GM19395 (cell line): Measurements from ENCODE around the gene TMSB15B.
"Not testable (repeated sequence)": the region's sequence is repeated elsewhere in the genome, so short reads cannot be mapped to it uniquely, and the experiment has no call there.

ENCODE experiments used
- ATAC-seq: cut with Tn5 transposase; IDR thresholded peaks from one replicate; pipeline ENCODE4 v1.9.1; 2021; ENCODE audit warnings: mild to moderate bottlenecking, moderate library complexity; ENCODE audit not compliant: unreplicated experiment

TMSB15B gene

DNA sequence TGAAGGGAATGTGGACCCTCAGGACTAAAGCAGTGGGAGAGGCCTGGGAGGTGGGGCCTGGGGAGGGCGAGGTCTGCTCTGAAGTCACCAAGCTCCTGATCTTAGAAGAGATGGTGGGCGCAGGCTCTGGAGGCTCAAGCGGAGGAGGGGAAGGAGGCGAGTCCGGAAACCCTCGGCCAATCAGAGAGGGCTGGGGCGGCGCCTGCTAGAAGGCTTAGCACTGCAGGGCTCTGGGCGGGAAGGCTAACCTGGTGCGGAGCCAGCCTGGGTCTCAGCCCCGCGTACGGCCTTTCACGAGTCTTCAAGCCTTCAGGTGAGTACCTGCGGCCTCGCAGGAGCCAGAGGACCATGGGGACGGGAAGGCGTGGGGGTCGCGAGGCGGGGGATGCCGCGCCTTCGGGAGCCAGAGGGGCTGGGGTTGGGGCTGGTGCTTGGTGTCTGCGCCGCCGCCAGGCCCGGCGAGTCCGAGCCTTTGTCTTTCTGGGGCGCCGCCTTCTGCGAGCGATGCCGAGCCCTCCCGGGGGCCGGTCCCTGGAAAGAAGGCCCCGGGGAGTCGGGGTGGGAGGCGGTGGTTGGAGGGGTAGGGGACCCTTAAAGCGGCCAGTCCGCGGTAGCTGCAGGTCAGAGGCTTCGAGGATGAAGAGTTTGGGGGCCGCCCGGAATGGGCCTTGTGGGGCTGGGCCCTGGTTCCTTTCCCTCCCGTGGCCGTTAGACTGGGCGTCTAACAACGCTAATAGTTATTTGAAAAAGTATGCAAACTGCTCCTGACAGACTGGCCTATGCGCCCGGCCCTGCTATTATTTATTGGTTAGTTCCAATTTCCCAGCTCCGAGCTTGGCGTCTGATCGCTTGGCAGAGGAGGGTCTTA lies at the start of gene TMSB15B:
TSS of gene TMSB15B (plus strand) at position 217 of the 868 bp plus-strand sequence.
- peak; percentile 96 for ATAC-seq

DNA sequence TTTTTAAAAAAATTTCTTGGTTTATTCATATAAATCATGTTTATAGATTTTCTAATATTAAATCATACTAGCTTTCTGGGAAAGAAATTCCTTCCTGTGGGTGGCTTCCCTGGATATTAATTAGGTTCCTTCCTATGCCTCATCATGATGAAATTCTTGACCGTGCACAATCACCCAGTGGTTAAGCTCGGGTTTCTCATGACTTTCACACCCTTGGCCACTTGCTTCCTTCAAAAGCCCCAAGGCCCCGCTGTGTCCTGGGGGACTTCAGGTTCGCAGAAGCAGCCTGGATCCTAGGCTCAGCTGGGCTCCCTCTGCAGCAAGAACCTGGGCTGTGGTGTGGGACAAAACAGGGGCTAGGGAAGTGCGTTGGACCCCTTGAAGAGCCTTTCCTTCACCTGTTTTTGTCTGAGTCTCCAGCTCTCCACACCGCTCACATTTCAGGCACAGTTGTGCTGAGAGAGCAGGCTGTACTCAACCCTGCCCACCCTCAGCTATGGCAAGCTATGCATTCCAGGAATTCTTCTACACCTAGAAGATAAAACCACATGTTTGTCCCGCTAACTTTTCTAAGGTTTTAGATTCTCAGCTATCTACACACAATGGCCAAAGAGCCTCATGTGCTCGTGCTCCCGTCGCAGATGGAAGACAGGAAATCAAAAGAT lies 48.9 kb upstream of the TMSB15B start:
- ATAC-seq: no peak

DNA sequence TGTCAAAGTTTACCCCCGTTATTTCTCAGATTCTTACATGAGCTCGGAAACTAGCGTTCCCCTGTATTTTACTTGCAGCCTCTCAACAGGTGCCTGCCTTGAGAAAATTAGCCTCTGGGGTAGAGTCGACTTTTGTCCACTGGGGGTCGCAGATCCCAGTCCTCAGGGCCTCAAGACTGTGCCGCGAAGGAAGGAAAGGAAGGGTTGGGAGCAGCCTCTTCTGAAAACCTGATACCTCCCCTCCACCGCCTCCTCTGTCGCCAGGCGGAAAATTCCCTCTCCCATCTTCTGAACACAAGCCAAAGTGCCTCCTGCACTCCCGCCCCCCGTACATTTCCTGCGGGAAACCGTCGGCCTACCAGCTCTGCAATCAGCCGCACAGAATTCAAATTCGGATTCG lies 44.4 kb upstream of the TMSB15B start:
- ATAC-seq: peak; percentile 38

DNA sequence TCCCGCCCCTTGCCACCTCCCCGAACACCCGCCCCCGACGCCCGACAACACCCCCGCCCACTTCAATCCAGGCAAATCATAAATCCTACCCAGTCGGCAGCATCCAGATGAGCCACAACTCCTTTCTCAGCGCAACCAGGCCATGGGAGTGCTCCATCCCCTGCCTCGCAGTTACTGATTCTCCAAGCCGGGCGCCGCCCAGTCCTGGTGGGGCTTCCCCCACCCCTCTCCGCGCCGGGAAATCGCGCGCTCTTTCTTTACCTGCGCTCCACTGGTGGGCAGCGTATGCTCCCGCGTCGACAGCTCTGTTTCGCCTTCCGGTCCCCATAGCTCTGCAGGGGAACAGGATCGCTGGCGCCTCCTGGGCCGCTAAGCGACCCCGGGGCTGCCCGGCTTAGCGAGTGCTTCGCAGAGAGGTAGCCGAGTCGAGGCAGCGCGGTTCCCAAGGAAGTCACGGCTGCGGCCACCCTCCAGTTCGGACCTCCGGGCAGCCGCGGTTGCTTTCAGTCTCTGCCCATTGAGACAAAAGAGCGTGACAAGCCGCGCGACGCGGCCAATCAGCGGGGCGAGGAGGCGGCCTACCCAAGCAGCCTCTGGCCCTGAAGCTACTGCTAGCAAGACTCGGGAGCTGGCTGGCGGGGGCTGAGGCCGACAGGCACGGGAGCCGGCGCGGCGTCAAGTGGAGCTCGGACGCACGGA lies 43.7 kb upstream of the TMSB15B start:
- ATAC-seq: peak; percentile 72

DNA sequence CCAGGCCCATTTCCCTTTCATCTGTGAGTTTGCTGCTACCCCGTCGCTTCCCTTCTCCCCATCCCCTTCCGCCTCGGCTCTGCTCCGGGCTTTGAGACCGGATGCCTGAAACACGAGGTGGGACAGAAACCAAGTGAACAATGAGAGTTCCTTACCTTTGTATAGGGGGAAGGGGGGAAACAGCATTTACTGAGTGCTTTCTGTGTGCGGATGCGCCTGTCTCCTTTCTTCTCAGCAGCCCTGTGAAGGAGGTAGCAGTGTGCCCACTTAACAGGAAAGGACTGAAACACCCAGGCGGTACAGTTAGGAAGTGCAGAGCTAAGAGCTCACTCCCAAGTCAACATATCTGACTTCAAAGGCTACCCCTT lies 43.2 kb upstream of the TMSB15B start:
- ATAC-seq: peak; percentile 57

DNA sequence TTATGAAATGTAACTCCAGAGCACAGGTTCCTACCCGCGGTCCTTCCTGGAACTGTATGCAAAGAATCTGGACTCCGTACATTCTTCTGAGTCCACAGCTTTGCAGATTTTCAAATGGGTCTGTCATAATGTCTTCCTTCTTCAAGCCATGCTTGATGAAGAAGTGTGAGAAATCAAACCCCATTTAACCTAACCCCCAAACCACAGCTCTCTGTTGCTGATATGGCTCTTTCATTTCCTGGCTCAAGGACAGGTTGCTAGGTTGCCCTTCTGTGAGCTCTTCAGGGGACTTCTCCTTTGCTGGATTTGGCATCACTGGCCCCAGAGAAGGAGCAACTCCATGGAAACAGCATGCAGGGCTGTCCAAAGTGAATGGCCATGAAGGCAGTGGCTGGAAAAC lies 41.9 kb upstream of the TMSB15B start:
- peak; percentile 62 for ATAC-seq

DNA sequence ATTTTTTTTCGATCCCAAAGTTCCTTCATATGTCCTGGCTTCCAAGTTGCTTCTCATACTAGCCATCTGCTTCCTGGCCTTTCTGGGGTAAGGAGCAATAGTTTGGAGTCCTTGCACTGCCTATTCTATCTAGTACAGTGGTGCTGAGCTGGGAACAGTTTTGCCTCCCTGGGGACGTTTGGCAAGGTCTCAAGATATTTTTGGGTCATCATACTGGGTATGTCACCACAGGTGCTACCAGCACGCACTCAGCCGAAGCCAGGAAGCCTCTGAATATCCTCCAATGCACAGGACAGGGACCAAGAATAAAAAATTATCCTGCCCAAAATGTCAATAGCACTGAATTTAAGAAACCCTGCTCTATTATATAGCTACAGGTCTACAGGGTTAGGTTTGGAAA lies 35.4 kb upstream of the TMSB15B start:
- ATAC-seq: peak; percentile 57

DNA sequence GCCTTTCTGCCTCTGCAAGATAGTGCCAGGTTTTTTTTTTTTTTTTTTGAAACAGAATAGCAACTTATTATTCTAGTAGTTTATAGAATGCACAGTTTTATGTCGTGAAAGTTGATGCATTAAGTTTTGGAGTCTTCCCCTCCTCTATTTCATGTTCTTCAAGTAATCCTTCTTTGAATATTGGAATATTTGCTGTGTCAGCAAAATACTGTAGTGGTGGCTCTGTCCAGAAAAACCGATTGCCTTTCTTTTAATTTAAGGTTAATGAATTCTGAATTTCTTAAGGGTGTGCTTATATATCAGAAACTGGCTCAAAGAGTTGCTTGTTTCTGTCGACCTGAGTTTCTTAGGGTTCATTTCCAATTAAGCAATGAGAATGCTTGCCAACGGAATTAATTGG lies 34.8 kb upstream of the TMSB15B start:
- ATAC-seq: no peak

DNA sequence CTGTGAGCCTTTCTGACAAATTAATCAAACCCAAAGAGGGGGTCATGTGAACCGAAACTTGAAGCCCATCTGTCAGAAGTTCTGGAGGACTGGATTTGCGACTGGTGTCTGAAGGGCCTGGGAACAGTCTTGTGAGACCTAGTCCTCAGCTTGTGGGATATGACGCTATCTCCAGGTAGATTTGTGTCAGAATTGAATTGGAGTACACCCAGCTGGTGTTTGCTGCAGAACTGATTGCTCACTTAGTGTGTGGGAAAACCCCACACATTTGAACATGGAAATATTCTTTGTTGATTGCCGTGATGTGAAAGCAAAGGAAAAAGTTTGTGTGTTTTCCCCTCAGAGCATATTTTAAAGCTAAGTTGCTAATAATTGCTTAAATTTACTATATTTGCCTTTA lies 30.3 kb upstream of the TMSB15B start:
- peak; percentile 82 for ATAC-seq

DNA sequence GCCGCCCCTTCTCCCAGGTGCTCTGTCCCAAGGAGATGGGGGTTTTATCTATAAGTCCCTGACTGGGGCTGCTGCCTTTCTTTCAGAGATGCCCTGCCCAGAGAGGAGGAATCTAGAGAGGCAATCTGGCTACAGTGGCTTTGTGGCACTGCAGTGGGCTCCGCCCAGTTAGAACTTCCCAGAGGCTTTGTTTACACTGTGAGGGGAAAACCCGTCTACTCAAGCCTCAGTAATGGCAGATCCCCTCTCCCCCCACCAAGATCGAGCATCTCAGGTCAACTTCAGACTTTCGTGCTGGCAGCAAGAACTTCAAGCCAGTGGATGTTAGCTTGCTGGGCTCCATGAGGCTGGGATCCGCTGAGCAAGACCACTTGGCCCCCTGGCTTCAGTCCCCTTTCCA lies 22.2 kb upstream of the TMSB15B start:
- ATAC-seq: not testable (repeated sequence)

DNA sequence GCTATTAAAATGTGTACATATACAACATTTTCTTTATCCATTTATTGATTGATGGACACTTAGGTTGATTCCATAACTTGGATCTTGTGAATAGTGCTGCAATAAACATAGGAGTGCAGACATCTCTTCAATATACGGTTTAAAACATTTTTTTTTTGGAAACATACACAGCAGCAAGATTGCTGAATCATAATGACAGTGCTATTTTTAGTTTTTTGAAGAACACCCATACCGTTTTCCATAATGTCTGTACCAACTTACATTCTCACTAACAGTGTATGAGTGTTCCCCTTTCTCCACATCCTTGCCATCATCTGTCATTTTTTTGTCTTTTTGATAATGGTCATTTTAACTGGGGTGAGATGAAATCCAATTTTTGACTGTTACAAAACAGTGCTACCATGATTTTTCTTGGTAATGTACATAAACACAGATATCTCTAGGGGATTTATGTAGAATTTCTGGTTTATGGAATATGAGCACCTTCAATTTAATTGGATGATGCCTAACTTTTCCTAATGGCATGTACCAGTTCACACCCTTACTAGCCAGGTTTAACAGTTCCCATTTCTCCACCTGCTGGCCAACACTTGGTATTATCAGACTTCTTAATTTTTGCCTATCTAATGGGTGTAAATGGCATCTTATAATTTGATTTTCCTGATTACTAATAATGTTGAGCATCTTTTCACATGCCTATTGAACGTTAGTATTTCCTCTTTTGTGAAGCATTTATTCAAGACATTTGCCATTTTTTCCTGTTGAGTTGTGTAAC lies 21.0 kb upstream of the TMSB15B start:
- no peak for ATAC-seq

DNA sequence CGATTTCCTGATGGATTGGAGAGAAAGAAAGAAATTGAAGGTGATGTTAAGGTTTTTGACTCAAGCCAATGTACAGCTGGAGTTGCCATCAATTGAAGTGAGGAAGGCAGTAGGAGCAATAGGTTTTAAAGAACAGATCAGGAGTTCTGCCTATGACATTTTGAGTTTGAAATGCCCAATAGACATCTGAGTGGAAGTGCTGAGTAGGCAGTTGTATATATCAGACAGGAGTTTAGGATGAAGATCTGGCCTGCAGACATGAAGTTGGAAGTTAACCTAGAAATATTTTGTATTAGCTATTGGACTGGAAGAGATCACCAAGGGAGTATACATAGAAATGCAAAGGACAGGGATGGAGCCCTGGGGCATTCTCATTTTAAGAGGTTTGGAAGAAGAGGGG lies 12.9 kb upstream of the TMSB15B start:
- no peak for ATAC-seq

DNA sequence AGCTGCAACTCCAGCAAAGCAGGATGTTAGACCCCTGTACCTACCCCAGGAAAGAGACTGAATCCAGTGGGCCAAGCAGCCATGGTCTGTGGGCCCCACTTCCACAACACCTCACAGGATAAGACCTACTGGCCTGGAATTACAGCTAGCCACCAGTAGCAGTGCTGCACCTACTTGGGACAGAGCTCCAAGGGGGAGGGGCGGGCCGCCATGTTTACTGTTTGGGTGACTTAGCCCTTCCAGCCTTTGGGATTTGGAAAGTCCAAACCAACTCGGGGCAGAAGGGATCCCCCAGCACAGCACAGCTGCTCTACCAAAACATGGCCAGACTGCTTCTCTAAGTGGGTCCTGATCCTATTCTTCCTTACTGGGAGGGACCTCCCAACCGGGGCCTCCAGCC lies 9.1 kb upstream of the TMSB15B start:
- no peak for ATAC-seq

DNA sequence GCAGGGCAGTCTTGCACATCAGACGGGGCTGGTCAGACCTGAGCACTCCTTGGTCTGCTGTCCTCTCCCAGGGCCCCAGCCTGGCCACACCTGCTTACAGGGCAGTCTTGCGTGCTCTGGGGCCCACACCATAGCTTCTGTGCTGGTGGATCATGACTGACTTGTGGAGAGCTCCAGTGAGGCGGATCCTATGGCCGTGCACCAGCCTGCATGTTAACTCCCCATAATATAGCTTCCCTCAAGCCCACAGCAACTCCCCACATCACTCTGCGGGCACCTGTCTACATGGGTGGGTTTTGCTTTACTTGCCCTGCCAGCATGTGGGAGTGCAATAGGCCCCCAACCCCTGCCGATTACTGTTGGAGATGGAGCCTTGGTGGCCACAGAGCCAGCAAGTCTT lies 8.2 kb upstream of the TMSB15B start:
- ATAC-seq: no peak

DNA sequence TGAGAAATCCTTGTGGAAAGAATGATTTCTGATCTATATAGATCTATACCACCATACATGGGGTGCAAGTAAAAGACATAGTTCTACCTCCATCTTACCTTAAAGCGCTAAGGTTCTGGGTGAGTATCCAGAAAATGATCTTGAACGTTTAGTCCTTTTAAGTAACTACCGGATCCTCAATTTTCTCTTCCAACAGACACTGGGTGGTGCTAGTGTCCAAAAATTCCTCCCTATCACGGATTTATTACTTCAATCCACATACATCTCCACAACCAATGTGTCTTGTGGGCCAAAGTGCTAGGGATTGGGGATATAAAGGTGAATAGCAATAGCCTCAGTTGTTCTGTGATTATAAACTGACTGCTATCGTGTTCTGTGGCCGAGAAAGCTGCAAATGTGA lies 1.8 kb upstream of the TMSB15B start:
- ATAC-seq: not testable (repeated sequence)

DNA sequence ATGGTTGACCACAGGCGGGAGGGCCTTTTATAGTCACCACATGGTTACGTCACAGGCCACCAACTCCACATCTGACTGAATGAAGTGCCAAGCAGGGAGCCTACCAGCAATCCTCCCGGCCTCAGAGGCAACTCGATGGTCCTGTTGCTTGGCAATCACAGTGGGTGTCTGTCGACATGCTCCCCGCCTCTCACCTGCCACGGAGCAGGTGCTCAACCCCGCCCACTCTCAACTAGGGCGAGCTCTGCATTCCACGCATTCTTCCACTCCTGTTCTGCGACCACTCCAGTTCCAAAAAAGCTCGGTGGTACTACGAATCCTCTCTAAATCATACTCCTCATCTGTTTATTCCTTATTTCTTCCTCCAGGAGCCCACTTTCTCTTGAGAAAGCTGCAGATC lies 21.1 kb downstream of the TMSB15B start:
- not testable (repeated sequence) for ATAC-seq

DNA sequence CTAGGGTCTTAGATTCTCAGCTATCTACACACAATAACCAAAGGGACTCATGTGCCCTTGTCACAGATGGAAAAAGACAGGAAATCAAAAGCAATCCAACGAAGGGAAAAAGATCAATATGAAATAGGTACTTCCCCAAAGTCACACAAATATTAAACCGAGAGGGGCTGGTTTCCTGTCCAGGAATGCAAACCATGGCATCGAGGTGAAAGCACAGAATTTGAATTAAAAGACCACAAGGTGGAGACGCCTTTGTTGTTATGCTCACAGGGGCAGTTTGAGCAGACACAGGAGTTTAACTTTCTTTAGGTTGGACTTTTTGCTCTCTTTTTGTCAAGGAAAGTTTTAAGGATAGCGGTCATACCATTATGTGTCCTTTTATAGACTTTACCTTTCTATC lies 36.8 kb downstream of the TMSB15B start:
- ATAC-seq: peak; percentile 78

DNA sequence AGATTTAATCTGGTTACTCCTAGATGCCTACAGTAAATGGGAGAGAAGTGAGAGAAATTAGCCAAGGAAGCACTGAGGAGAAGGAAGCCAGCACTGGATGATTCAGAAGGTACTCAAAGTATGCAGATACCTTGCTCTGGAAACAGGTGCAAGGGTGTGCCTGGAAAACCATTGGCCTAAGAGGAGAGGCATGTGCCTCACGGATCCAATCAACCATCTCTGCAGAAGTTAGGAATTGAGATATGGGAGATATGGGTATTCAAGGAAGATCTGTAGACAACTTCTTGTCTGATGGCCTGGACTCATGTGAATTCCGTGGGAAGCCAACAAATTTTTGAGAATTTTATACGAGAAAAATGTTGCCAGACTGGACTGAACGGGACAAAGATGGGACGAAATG lies 46.4 kb downstream of the TMSB15B start:
- ATAC-seq: no peak

DNA sequence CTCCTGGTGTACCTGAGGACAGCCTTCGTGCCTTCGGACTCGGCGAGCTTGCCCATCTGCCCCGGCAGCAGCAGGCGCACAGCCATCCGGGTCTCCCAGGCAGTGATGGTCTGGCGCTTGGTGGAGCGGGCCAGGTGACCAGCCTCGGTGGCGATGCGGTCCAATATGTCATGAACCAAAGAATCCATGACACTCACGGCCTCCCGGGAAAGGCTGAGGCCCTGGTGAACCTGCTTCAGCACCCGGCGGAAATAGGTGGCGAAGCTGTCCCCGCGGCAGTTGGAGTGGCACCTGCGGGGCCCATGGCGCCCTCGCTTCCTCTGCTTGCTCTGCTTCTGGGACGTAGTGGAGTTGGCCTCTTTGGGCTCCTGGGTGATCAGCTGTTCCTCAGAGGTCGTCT lies 50.7 kb downstream of the TMSB15B start:
- no peak for ATAC-seq

DNA sequence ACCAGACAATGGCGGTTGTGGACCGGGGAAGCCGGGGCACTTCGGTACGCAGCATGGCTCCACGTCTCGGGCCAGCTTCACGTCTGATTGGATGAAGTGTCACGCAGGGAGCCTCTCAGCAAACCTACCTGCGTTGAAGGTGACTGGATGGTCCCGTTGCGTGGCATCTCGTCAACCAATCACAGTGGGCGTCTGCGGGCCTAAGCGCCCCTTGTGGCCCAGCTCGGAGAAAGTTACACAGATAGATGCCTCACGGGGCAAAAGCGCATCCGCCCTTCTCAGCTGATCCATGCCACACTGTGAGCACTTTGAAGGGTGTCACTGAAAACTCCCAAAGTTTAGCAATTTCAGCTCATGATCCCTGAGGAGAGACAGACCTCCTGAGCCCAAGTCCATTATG lies 51.2 kb downstream of the TMSB15B start, which contains the start of gene H2BW1:
TSS of gene H2BW1 (minus strand) at position 103 of the 400 bp plus-strand sequence. CDS start 132 bp downstream, outside the sequence.
- no peak for ATAC-seq

DNA sequence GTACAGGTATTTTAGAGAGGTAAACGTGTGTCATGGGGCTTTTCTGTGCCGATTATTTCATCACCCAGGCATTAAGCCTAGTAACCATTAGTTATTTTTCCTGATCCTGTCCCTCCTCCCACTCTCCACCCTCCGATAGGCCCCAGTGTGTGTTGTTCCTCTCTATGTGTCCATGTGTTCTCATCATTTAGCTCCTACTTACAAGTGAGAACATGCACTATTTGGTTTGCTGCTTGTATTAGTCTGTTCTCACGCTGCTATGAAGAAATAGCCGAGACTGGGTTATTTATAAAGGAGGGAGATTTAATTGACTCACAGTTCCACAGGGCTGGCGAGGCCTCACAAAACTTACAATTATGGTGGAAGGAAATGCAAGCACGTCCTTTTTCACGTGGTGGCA lies 53.1 kb downstream of the TMSB15B start:
- ATAC-seq: not testable (repeated sequence)
